PC-9 (cell line): ENCODE data around the gene ID4. TPM values are rescaled to one million over a fixed set of nuclear protein-coding genes. Genes with fewer than 3 reads are reported as not detected.

ENCODE experiments used
- BruUV-seq: library from RNA; stranded (reverse); fragments of 400-500 nt; replicated peaks from 2 replicates; lab custom pipeline; 2021; lab: Mats Ljungman, UMichigan
- CTCF ChIA-PET: fragments of 300-600 bp; sonication (Branson Sonifier 250); formaldehyde crosslinking; loops from one replicate; lab custom pipeline; 2022; ENCODE audit warnings: antibody characterized with exemption; lab: Charles Lee
- POLR2A ChIA-PET: fragments of 300-600 bp; sonication (Branson Sonifier 250); formaldehyde crosslinking; loops from one replicate; lab custom pipeline; 2022; ENCODE audit warnings: antibody characterized with exemption; ENCODE audit not compliant: unreplicated experiment; lab: Charles Lee
- DNase-seq, 2 experiments: peaks; one replicate each; pipeline versions ENCODE4 v3.0.0 to v3.0.0-alpha.2; 2015 to 2022; ENCODE audit warnings: mixed read lengths in 1 of 2
- H2AFZ ChIP-seq: fragments of 200-600 bp; sonication (generic); 2 replicates; pipeline ENCODE4 v1.8.1; 2017; ENCODE audit warnings: antibody characterized with exemption
- H3F3A ChIP-seq: fragments of 200-600 bp; sonication (generic); 2 replicates; pipeline ENCODE4 v1.8.1; 2017; ENCODE audit warnings: antibody characterized with exemption, mild to moderate bottlenecking, low read depth; ENCODE audit not compliant: insufficient read depth
- H3K27ac ChIP-seq: fragments of 200-600 bp; sonication (generic); 2 replicates; pipeline ENCODE4 v1.6.1; 2016; ENCODE audit warnings: mixed run types
- H3K27me3 ChIP-seq: fragments of 200-600 bp; sonication (generic); 2 replicates; pipeline ENCODE4 v1.6.1; 2016; ENCODE audit warnings: low read depth, mixed run types; ENCODE audit not compliant: insufficient read depth
- H3K36me3 ChIP-seq: fragments of 200-600 bp; sonication (generic); 2 replicates; pipeline ENCODE4 v1.6.1; 2016; ENCODE audit warnings: low read depth, mixed run types
- H3K4me1 ChIP-seq: fragments of 200-600 bp; sonication (generic); replicated peaks from 2 replicates; pipeline ENCODE4 v1.6.1; 2016; ENCODE audit warnings: mixed run types; ENCODE audit not compliant: insufficient read depth
- H3K4me2 ChIP-seq: fragments of 200-600 bp; sonication (generic); 2 replicates; pipeline ENCODE4 v1.6.1; 2017; ENCODE audit warnings: mixed run types
- H3K4me3 ChIP-seq: fragments of 200-600 bp; sonication (generic); 2 replicates; pipeline ENCODE4 v1.6.1; 2016; ENCODE audit warnings: mixed run types
- H3K79me2 ChIP-seq: fragments of 200-600 bp; sonication (generic); 2 replicates; pipeline ENCODE4 v1.6.1; 2017; ENCODE audit warnings: low read depth, mixed run types
- H3K9me2 ChIP-seq: fragments of 200-600 bp; sonication (generic); 2 replicates; pipeline ENCODE4 v1.8.1; 2017; ENCODE audit warnings: mild to moderate bottlenecking; ENCODE audit not compliant: insufficient read depth
- H3K9me3 ChIP-seq: fragments of 200-600 bp; sonication (generic); 2 replicates; pipeline ENCODE4 v1.8.1; 2016; ENCODE audit warnings: low read depth; ENCODE audit not compliant: insufficient read depth
- H4K20me1 ChIP-seq: fragments of 200-600 bp; sonication (generic); 2 replicates; pipeline ENCODE4 v1.8.1; 2017; ENCODE audit not compliant: insufficient read depth
- CTCF ChIP-seq: fragments of 200-600 bp; sonication (generic); conservative IDR thresholded peaks from 2 replicates; pipeline ENCODE4 v1.6.1; 2017; ENCODE audit warnings: mixed run types, antibody characterized with exemption, mild to moderate bottlenecking, moderate library complexity
- EZH2 ChIP-seq: fragments of 200-600 bp; sonication (generic); IDR thresholded peaks from 2 replicates; pipeline ENCODE4 v1.8.0; 2017; ENCODE audit warnings: antibody characterized with exemption, low read depth
- intact Hi-C: fragments of 100-400 bp; cut with micrococcal nuclease; formaldehyde crosslinking; loops from one replicate; pipeline ENCODE4 v1.10.0; 2022; ENCODE audit not compliant: unreplicated experiment
- total RNA-seq: library from RNA; stranded (reverse); gene quantifications from 2 replicates; pipeline ENCODE4 v1.2.3, GENCODE V29; 2021

ID4 gene
- total RNA-seq, 1 experiment from 2014 or later = 4.4 TPM

GRCh38 chr6:19838442-19839236 lies 1.5 kb downstream of the ID4 start:
- peaks cover 17% of the 10 kb centered on the region for H3K27me3 ChIP-seq
- TSS peak; percentile 44 for BruUV-seq
- DNase-seq = peak; percentile 38 to 61

GRCh38 chr6:19839237-19839546 lies 2.0 kb downstream of the ID4 start:
- no peak for TF ChIP-seq EZH2
- no peak for TF ChIP-seq CTCF
- CTCF ChIA-PET = interaction anchor here (0.6 kb wide), 1 partner anchor 27 kb away, joined by 3 read pairs; no protein-coding TSS in a partner anchor
- Histone ChIP-seq H2AFZ (peak overlapping the region; percentile 89), H3K4me1 (peaks cover 13% of the 10 kb centered on the region), H3K79me2 (no peaks in the 10 kb centered on the region), H3K4me2 (peak overlapping the region; percentile 89), H3K4me3 (peak overlapping the region; percentile 66), H3K9me2 (no peaks in the 10 kb centered on the region; the same call in 1 of the 2 replicates), H3F3A (peaks cover 5% of the 10 kb centered on the region; the same call in 1 of the 2 replicates), H3K27ac (no peak overlapping the region), H4K20me1 (no peaks in the 10 kb centered on the region), H3K27me3 (peaks cover 17% of the 10 kb centered on the region), H3K9me3 (no peaks in the 10 kb centered on the region), H3K36me3 (no peaks in the 10 kb centered on the region)
- POLR2A ChIA-PET = interaction anchor here (1.3 kb wide), 1 partner anchor 35 kb away, joined by 5 read pairs; no protein-coding TSS in a partner anchor
- no peak for DNase-seq
- intact Hi-C loops = loop anchor here (2.0 to 10.0 kb wide), 2 partner anchors 34 to 574 kb away; no protein-coding TSS in a partner anchor
- no TSS peak for BruUV-seq

More at GRCh38 chr6:19838442-19839236, 1.5 kb downstream of the ID4 start:
- TF ChIP-seq CTCF (no peak), EZH2 (no peak)
- Histone ChIP-seq H2AFZ (peak overlapping the region; percentile 89), H3K9me3 (no peaks in the 10 kb centered on the region), H3F3A (peaks cover 5% of the 10 kb centered on the region; the same call in 1 of the 2 replicates), H3K4me1 (peaks cover 13% of the 10 kb centered on the region), H3K4me2 (peak overlapping the region; percentile 89), H3K79me2 (no peaks in the 10 kb centered on the region), H3K4me3 (peak overlapping the region; percentile 66), H3K36me3 (no peaks in the 10 kb centered on the region), H3K27ac (no peak overlapping the region), H4K20me1 (no peaks in the 10 kb centered on the region), H3K9me2 (no peaks in the 10 kb centered on the region; the same call in 1 of the 2 replicates)
- intact Hi-C loops = loop anchor here (1.0 to 10.0 kb wide), 3 partner anchors 34 to 574 kb away; no protein-coding TSS in a partner anchor
- ChIA-PET POLR2A (interaction anchor here (0.7 to 1.3 kb wide), 2 partner anchors 35 to 361 kb away, joined by 3 to 5 read pairs; no protein-coding TSS in a partner anchor), CTCF (interaction anchor here (0.6 kb wide), 1 partner anchor 26 kb away, joined by 3 read pairs; no protein-coding TSS in a partner anchor)

- ChIA-PET POLR2A (interaction anchor here (1.3 kb wide), 1 partner anchor 36 kb away, joined by 5 read pairs; no protein-coding TSS in a partner anchor), CTCF (no interaction called here)
- Histone ChIP-seq H3K27me3 (peaks cover 17% of the 10 kb centered on the region), H3K4me2 (no peak overlapping the region), H2AFZ (no peak overlapping the region), H3F3A (peaks cover 5% of the 10 kb centered on the region; the same call in 1 of the 2 replicates), H3K9me3 (no peaks in the 10 kb centered on the region), H3K36me3 (no peaks in the 10 kb centered on the region), H3K4me1 (peaks cover 13% of the 10 kb centered on the region), H3K27ac (no peak overlapping the region), H3K4me3 (no peak overlapping the region), H3K79me2 (no peaks in the 10 kb centered on the region), H3K9me2 (no peaks in the 10 kb centered on the region; the same call in 1 of the 2 replicates), H4K20me1 (no peaks in the 10 kb centered on the region)
- BruUV-seq = no TSS peak
- intact Hi-C loops = loop anchor here (2.0 to 10.0 kb wide), 2 partner anchors 35 to 575 kb away; no protein-coding TSS in a partner anchor
- no peak for DNase-seq
- no peak for TF ChIP-seq EZH2
- TF ChIP-seq CTCF = no peak
These were observed 2.6 kb downstream of the ID4 start for GRCh38 chr6:19839788-19840187.
